SK-MEL-5 (cell line): ENCODE data around the gene IFI44. TPM values are rescaled to one million over a fixed set of nuclear protein-coding genes. Genes with fewer than 3 reads are reported as not detected.

Experiments
- DNase-seq: peaks from one replicate; pipeline ENCODE4 v3.0.0-alpha.2; 2016; ENCODE audit warnings: low read depth, low spot score
- in situ Hi-C: cut with HindIII; loops from 2 replicates; pipeline ENCODE4 v1.10.0; 2016; ENCODE audit warnings: low sequenced_read_pairs, high pct_unique_total_duplicates, low pct_unique_long_range_greater_than_20kb
- total RNA-seq: library from RNA; depleted of rRNA; stranded (reverse); fragments of >200 nt; shearing (Covaris generic); gene quantifications from 2 replicates; pipeline ENCODE4 v1.2.3, GENCODE V29; 2014; rRNA removed

IFI44 gene
- total RNA-seq, 1 experiment from 2014 or later, result 0.66 TPM

- in situ Hi-C loops, result no loop called here
- DNase-seq, result no peak
These were observed 32.9 kb downstream of the IFI44 start for GRCh38 chr1:78682496-78682895.

- no peak for DNase-seq
- in situ Hi-C loops, result no loop called here
These were observed 33.4 kb downstream of the IFI44 start for GRCh38 chr1:78683079-78683478.

GRCh38 chr1:78687315-78687714 lies 37.7 kb downstream of the IFI44 start:
- in situ Hi-C loops, result no loop called here

GRCh38 chr1:78687914-78688313 lies 38.3 kb downstream of the IFI44 start:
- DNase-seq, result no peak
- in situ Hi-C loops, result no loop called here

More at GRCh38 chr1:78687315-78687714, 37.7 kb downstream of the IFI44 start:
- DNase-seq, result no peak

- DNase-seq, result peak; percentile 53
- in situ Hi-C loops, result no loop called here
These were observed 39.1 kb downstream of the IFI44 start for GRCh38 chr1:78688697-78689096.

GRCh38 chr1:78690516-78690915 lies 40.9 kb downstream of the IFI44 start:
- DNase-seq, result no peak
- in situ Hi-C loops, result no loop called here

GRCh38 chr1:78691995-78692747 lies 42.5 kb downstream of the IFI44 start:
- no peak for DNase-seq
- in situ Hi-C loops, result no loop called here

GRCh38 chr1:78699813-78700212 lies 50.2 kb downstream of the IFI44 start:
- DNase-seq, result no peak
- in situ Hi-C loops, result no loop called here

- DNase-seq, result no peak
- in situ Hi-C loops, result no loop called here
These were observed 52.8 kb downstream of the IFI44 start for GRCh38 chr1:78702426-78702825.

- no peak for DNase-seq
- in situ Hi-C loops, result no loop called here
These were observed 54.2 kb downstream of the IFI44 start for GRCh38 chr1:78703806-78704205.

GRCh38 chr1:78712467-78713051 lies 62.9 kb downstream of the IFI44 start:
- no peak for DNase-seq
- in situ Hi-C loops, result no loop called here

GRCh38 chr1:78713297-78713696 lies 63.7 kb downstream of the IFI44 start:
- DNase-seq, result no peak
- in situ Hi-C loops, result no loop called here

Other genes with a start within 250 kb of the IFI44 start
- gene PTGFR, start 158.9 kb upstream of the IFI44 start, total RNA-seq, result 0.03 TPM in 1 of 2 replicates, not detected in the other
- gene IFI44L, start 29.4 kb upstream of the IFI44 start, total RNA-seq, result not detected in 2 replicates